GM11168 (cell line): ENCODE results near the gene FMN1.

Experiments
- in situ Hi-C: fragments of 300-500 bp; cut with MboI; formaldehyde crosslinking; loops from one replicate; pipeline ENCODE4 v1.12.0; 2022; ENCODE audit warnings: low sequenced_read_pairs; ENCODE audit not compliant: unreplicated experiment

FMN1 gene

DNA sequence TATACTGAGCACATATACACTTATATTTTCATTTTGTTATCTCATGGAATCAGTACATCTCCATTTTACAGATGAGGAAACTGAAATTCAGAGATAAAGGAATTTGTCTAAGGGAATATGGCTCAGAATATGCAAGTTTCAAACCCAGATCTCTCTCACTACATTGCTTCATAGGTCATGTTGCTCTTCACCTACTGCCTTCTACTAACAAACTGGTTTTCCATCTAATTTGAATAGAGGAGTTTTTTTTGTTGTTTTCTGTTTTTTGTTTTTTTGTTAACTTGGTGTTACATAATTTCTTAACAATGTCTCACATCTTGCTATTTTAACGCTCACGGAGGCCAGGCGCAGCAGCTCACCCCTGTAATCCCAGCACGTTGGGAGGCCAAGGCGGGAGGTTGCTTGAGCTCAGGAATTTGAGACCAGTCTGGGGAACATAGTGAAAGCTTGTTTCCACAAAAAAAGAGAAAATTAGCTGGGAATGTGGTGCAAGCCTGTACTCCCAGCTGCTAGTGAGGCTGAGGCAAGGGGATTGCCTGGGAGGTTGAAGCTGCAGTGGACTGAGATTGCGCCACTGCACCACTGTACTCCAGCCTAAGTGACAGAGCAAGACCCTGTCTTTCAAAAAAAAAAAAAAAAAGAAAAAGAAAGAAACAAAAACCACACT is 37.0 kb downstream of the FMN1 start:
- in situ Hi-C loops, result no loop called here

DNA sequence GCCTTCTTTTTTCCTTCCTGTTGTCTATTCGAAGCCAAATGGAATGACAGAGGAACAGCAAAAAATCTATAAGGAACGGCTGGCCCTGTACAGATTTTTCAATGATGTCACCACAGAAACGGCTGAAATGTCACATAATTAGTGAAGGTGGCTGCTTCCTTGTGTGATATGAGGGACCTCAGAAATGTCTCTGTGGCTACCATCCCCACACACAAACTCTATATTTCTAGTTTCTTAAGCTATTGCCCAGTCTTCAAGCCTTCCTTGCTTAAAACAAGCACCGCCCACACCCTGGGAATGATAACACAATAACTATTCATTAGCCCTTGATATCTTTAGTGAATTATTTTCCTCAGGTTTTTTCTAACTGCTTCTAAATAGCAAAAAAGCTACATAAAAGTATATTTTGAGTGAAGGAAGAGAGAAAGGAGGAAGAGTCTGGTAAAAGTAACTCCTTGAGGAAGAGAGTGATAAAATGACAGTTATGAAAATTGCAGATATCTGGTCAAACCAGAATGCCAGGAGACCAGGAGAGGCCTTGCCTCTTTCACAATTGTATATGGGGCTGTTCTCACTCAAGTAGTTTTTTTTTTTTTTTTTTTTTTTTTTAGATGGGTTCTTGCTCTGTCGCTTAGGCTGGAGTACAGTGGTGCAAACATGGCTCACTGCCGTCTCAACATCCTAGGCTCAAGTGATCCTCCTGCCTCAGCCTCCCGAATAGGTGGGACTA is 38.7 kb downstream of the FMN1 start:
- in situ Hi-C loops, result no loop called here

DNA sequence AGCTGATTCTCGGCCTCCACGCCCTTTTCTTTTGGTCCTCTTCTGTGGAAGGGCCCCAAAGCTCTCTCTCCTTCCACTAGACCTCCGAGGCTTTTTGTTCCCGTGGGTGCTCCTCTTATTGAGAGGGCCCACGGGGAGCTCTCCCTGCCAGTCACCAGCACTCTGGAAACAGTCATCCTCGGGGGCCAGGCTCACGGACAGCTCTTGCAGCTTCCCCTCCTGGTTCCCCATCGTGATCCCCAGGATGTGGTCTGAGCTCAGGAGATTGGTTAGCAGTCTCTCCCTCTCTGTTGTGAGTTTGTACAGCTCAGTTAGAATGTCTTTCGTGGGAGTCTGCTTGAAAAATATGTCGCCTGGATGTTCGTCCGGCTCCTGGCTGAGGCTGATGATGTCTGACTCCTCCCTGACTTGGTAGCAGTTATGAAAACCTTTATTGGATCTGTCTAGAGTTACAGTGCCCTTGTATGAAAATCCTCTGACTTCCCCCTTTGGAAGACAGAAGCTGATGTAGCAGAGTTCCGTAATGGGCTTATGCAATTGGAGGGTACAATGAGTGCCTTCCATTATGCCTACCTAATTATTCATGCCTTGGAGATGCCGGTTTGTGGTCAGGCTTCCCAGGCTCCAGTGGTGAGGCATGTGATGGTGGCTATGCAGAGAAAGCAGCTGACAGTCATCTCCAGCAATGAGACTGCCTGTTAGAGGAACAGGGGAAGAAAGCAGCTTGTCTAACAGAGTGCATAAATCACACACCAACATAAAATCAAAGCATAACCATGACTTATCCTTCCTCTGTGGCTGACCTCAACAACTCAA is 40.0 kb downstream of the FMN1 start:
- in situ Hi-C loops, result no loop called here

DNA sequence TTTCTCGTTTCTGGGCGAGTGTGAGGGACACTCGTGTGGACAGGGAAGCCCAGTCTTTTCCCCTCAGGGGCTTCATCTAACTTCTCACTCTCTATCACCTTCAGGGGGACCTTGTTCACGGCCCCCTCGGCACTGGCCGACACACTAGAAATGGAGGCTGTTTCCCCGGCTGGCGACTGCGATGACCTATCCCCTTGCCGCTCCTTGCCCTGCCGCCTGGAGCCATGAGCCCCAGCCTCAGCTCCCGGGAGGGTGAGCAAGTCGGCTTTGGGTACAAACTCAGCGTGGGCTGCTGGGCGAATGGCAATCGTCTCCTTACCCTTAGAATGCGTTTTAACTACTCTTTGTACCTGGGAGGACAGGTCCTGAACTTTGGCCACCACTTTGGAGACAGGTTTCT is 41.0 kb downstream of the FMN1 start:
- in situ Hi-C loops, result no loop called here

DNA sequence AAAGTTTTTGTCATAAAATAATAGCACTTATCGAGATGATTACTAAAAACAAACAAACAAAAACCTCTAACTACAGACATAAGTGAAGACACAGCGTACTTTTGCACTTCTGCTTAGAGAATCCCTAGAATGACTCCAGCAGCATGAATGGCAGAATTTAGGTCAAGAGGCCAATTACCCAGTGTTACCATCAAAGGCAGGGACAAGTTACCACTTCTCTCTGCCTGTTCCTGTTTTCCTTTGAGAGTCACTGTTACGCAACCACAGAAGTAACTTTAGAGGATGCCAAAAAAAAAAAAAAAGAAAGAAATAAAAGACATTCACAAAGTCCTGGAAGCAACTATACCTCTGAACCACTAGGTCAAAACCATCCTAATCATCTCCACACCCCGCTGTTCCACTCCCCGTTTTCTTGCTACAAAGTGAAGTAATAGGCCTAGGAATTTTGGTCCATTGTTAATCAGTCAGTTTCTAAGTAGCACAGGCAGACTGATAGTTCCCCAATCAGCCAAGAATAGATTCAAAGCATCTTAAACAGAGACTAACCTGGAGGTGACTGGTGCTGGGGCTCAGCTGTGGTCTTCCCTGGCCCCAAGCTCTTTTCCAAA is 41.9 kb downstream of the FMN1 start:
- in situ Hi-C loops, result no loop called here

DNA sequence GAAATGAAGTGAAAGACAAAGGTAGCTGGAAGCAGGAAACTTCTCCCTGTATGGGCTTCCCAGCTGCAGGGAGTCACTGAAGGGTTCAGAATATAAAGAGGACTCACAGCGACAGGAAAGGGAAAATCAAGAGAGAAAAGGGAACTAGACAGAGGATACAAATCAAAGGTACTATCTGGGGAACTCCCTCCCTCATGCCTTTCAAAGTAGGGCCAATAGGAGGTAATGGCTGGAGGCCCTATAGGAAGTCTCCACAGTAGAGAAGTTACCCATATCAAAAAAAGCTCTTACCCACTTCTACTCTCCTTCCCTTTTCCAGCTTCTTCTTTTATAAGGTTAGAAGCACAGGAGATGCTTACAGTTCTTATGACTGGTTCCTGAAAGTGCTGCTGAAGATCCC is 43.5 kb downstream of the FMN1 start:
- in situ Hi-C loops, result no loop called here

DNA sequence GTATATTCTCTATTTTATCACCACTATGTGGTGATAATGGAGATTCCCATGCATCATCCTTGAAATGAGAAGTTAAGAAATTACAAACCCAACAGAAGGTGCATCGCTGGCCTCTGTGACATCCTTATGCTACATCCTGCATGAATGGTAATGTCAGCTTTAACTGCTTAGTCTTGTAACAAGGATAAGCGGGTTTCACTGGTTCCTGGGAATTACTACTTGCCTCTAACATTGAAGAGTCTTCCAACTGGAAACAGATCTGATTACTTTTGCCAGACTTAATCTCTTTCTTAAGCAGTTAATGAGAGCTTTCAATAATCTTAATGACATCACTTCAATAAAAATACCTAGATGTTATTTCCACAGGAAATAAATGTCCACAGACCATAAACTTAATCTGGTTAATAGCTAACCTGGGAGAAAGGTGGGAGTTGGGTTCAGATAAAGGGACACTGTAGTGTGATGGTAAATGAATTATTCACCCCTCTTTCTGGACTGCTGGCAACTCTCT is 44.0 kb downstream of the FMN1 start:
- in situ Hi-C loops, result no loop called here

DNA sequence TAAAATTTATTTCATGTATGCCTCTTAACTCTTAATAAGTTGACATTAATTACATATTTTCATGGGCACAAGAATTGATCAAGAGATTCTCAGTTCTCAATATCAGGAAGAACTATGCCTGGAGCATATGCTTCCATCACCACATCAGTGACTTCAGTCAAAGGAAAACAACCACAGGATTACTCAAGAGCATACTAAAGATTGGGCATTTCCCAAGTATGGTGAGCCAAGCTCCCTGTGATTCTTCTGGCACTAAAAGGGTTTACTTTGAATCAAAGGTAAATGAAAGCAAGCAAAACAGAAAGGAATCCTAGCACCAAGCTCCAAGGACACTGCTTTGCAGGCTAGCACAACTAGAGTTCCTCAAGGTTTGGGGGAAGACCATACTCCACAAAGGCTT is 44.6 kb downstream of the FMN1 start:
- in situ Hi-C loops, result no loop called here

DNA sequence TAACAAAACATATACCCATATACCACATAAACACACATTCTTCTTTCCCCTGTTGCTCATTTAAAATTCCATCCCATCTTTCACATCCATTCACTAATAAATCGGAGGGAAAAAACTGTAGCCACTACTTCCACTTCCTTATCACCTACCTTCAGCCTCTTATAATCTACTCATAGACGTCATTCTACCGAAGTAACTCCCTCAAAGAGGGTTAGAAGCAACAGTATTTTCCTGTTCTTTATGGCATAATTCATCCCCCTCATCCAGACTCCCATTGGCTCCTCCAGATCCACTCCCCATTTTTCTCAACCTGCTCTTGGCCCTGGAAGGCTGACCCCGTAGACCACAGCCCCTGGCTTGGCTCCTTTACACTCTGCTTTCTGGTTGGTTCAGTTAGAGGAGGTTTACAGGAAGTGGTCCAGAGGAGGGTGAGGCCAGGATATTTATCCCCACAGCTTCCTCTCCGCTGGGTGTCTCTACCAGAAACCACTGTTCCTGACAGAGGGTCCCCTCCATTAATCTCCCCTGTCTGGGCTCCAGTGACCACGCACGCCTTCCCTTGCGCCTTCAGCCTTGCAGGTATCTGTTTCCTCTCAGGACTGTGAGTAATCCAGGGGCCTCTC is 46.3 kb downstream of the FMN1 start:
- in situ Hi-C loops, result no loop called here

DNA sequence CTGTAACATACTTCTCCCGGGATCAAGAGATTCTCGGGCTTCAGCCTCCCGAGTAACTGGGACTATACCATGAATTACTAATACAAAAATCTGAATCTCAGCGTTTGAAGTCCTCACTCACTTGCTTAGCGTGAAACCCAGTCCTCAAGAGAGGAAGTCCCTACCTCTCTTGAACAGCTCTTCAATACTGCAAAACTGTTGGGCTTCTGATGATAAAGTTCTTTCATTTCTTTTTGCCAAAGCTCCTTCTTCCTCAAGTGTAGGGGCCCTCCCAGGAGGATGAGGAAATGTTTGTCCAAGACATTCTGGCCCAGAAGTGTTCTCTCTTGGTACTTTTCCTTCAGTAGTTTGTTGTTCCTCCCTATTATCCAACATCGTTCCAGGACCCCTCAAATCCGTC is 48.5 kb downstream of the FMN1 start:
- in situ Hi-C loops, result no loop called here

DNA sequence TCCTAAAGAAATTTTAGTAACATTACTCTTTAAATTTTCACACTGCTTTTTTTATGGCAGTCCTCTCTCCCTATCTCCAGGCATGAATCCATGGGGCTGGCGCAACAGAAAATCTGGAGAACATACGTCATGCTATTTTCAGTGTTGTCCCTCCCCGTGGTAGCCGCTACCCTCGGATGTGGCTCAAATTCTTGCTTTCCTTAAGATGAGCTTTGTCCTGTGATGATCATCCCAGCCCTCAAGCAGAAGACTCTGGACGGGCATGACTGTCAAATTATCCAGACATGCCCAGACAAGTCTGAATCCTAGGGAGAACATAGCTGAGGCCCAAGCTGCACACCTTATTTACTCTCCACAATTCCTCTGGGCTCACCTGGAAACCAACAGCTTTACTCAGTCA is 49.1 kb downstream of the FMN1 start:
- in situ Hi-C loops, result no loop called here

DNA sequence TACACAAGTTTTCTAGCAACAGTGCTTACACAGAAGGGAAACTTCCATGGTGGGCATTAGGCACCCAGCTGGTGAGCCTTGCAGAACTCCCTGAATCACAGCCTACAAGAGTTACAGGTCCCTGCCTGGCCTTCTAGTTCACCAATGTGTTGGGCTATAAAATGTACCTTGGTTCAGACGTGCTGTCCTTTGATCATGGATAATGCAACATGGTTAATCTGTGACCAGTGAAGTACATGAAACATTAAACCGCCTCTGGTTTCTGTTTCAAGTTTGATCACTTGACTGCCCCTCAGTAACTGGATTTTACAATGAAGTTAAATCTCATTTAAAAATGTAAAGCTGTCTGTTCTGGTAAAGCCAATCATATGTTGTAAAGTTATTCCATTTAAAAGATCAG is 51.8 kb downstream of the FMN1 start:
- in situ Hi-C loops, result no loop called here

DNA sequence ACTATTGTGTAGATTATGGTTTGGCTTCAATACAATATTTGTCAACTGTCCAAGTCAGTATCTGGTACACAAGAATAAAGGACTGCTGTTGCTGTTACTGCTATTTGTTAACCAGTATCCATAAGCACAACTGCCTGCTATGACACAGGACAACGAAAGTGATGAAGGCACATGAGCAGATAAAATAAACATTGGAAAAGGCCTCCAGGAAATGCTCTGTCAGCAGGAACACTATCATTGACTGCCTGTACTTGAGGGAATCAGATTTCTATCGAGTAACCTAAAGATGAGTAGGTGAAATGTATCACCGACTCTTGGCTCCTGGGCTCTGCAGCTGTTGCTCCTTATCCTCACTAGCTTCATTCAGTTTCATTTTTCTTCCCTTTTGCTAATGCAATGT is 56.5 kb downstream of the FMN1 start:
- in situ Hi-C loops, result no loop called here

DNA sequence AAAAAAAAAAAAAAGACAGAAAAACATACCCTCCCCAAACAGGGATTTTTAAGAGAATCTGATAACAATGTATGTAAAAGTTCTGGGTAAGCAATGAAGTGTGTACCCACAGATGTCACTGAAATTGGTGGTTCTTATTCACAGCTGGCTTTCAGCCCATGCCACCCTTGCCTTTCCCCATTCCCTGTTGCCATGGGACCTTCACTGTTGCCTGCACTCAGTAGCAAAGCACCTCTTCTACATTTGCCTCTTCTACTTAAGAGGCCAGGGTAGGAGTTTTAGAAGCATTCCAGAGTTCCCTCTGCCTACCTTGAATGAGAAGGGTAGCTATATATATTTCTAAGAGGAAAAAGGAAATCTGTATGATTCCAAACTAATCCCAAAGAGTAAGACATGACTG is 57.4 kb downstream of the FMN1 start:
- in situ Hi-C loops, result no loop called here

DNA sequence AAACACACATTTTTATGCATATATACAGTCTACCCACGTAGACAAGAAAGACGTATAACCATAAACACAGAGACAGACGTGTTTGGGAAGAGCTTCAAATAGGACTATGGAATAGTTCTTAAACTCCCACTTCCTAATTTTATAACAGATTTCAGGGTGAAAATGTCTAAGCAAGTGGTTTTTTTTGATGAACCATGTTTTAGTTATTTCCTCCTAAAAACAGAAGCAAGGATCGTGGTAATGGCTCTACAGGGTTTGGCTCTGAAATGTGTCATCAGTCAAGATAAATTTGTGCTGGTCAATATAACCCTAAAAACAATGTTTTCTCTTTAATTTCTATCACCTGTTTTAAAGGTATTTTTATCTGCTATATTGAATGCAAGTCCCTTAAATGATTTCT is 58.2 kb downstream of the FMN1 start:
- in situ Hi-C loops, result no loop called here

DNA sequence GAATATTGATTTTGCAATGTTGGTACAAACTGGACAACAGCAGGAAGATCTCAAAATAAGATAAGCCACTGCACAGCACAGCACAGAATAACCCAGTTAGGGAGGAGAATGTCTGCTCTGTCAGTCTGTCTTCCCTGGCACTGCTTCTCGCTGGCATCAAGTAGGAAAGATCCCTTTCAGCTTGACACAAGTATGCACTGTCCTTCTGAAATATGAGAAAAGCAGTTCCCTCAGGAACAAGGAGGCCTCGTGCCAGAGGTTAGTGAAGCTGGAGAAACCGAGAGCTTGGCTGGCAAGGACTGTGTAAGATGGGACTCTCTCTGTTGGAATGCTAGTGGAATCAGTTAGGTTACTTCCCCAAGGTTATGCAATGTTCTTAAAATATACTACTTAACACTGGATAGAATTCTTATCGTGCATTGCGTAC is 59.1 kb downstream of the FMN1 start:
- in situ Hi-C loops, result no loop called here

DNA sequence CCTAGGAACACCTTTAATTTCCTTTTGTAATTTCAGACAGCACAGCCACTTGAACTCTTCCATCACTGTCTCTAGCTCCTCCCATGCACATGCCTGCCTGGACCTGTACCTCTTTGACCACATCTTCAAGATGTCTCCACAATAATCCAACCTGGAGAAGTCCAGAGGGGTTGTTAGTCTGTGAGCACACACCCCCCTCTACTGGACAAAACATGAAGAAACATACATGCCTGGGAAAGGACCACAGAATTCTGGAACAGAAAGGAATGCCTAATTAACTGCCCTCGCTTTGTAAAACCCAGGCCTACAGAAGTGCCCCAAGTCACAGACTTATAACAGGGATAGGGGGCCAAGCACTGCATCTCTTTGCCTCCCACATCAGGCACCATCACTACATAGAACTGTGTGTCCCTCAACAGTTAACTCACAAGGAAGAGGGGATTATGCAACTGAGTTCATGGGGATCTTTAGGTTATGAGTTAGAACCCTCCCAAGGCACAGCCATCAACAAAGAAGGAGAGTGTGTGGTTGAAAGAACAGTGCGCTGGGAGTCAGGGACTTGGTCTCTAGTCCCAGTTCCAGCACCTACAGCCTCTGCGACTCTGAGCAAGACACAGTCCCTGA is 61.7 kb downstream of the FMN1 start:
- in situ Hi-C loops, result no loop called here

DNA sequence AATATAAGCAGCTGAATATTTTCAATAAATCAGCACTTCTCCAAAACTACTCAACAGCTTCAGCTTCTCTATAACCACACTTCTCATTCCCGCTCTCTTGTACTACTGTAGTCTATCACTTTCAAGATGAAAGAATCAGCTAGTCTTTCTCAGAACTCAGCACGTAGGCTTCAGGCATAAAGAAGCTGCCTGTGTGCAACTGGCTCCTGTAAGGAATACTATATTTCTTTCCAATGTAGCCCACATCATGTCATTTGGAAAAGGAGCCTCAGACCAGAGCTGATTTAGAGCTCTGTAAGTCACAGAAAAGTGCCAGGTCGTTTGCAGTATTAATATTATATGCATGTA is 62.3 kb downstream of the FMN1 start:
- in situ Hi-C loops, result no loop called here

DNA sequence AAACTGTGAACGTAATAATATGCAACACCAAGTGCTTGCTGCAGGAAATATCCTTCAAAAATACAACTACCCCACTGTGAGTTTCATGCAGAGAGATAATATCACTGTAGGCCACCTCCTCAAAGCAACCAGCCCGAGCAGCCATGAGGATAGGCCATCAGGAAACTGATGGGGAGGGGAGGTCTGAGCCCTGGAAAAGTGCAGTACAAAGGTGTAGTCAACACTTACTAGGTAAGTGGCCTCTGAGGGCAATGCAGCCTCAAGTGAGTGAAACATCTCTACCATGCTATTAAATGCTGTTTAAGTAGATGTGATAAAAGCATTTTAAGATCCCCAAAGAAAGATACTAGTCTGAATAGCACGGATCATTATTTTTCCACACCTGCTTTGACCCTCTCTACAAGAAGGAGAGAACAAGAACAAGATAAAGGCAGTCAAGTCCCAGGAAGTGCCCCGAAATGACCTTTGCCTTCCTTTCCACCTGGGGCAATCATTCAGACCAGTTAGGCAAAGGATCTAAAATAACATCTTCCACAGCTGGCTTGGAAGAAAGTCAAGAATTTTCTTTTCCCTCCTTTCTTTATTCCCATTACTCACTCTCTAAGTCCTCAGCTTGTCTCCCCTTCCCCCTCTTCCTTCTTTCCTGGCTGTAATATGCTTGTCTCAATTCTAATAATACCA is 62.8 kb downstream of the FMN1 start:
- in situ Hi-C loops, result no loop called here
